Activated naive CD4-positive, alpha-beta T cell treated with anti-CD3 and anti-CD28 coated beads for 36 hours (primary cell): ENCODE measurements around the gene PAX7. TPM values are rescaled to one million over a fixed set of nuclear protein-coding genes. Genes with fewer than 3 reads are reported as not detected.

Experiments used
- CTCF ChIA-PET: fragments of 350-600 bp; sonication (Branson Sonifier 250); formaldehyde crosslinking; loops from one replicate; lab custom pipeline; 2021; ENCODE audit warnings: antibody characterized with exemption; lab: Charles Lee
- DNase-seq: peaks from one replicate; pipeline ENCODE4 v3.0.0-alpha.2; 2020
- H3K27ac Mint-ChIP-seq: one replicate; pipeline ENCODE4 v1.8.0; 2021; ENCODE audit warnings: mild to moderate bottlenecking, mixed read lengths
- H3K27me3 Mint-ChIP-seq: one replicate; pipeline ENCODE4 v1.8.0; 2021; ENCODE audit warnings: low read depth, mixed read lengths
- H3K36me3 Mint-ChIP-seq: one replicate; pipeline ENCODE4 v1.8.0; 2021; ENCODE audit warnings: low read depth, mixed read lengths
- H3K4me1 Mint-ChIP-seq: one replicate; pipeline ENCODE4 v1.8.0; 2021; ENCODE audit warnings: low read depth, mixed read lengths
- H3K4me3 Mint-ChIP-seq: one replicate; pipeline ENCODE4 v1.8.0; 2021; ENCODE audit warnings: mild to moderate bottlenecking, moderate library complexity, mixed read lengths
- H3K9me3 Mint-ChIP-seq: one replicate; pipeline ENCODE4 v1.8.0; 2021; ENCODE audit warnings: mixed read lengths
- intact Hi-C: fragments of 100-400 bp; cut with micrococcal nuclease; formaldehyde crosslinking; loops from one replicate; pipeline ENCODE4 v1.15.1; 2023
- total RNA-seq, 2 experiments: library from RNA; stranded (reverse); gene quantifications; one replicate each; pipeline ENCODE4 v1.2.3, GENCODE V29; 2021

PAX7 gene
- total RNA-seq, 2 experiments from 2014 or later, result not detected

- CTCF ChIA-PET, result no interaction called here
- Mint-ChIP-seq H3K27me3 (peaks cover 23% of the 10 kb centered on the region), H3K9me3 (no peaks in the 10 kb centered on the region), H3K4me3 (no peak overlapping the region), H3K36me3 (no peaks in the 10 kb centered on the region), H3K27ac (no peak overlapping the region), H3K4me1 (no peaks in the 10 kb centered on the region)
- intact Hi-C loops, result no loop called here
- no peak for DNase-seq
These were observed 72.5 kb downstream of the PAX7 start for GRCh38 chr1:18703041-18703621.

- intact Hi-C loops, result no loop called here
- Mint-ChIP-seq H3K36me3 (no peaks in the 10 kb centered on the region), H3K4me3 (no peak overlapping the region), H3K27ac (no peak overlapping the region), H3K4me1 (no peaks in the 10 kb centered on the region), H3K27me3 (peaks cover 24% of the 10 kb centered on the region), H3K9me3 (no peaks in the 10 kb centered on the region)
- DNase-seq, result no peak
- CTCF ChIA-PET, result no interaction called here
These were observed 75.2 kb downstream of the PAX7 start for GRCh38 chr1:18705811-18706210.

- Mint-ChIP-seq H3K27me3 (peaks cover 26% of the 10 kb centered on the region), H3K9me3 (no peaks in the 10 kb centered on the region), H3K36me3 (no peaks in the 10 kb centered on the region), H3K4me3 (no peak overlapping the region), H3K27ac (no peak overlapping the region), H3K4me1 (no peaks in the 10 kb centered on the region)
- CTCF ChIA-PET, result no interaction called here
- DNase-seq, result no peak
- intact Hi-C loops, result no loop called here
These were observed 77.1 kb downstream of the PAX7 start for GRCh38 chr1:18707696-18708257.

GRCh38 chr1:18710002-18710401 is 79.4 kb downstream of the PAX7 start:
- Mint-ChIP-seq H3K27ac (no peak overlapping the region), H3K4me1 (no peaks in the 10 kb centered on the region), H3K4me3 (no peak overlapping the region), H3K9me3 (no peaks in the 10 kb centered on the region), H3K27me3 (peaks cover 22% of the 10 kb centered on the region), H3K36me3 (no peaks in the 10 kb centered on the region)
- intact Hi-C loops, result no loop called here
- DNase-seq, result no peak
- CTCF ChIA-PET, result no interaction called here

- Mint-ChIP-seq H3K27ac (no peak overlapping the region), H3K27me3 (peaks cover 29% of the 10 kb centered on the region), H3K36me3 (no peaks in the 10 kb centered on the region), H3K4me3 (no peak overlapping the region), H3K9me3 (no peaks in the 10 kb centered on the region), H3K4me1 (no peaks in the 10 kb centered on the region)
- CTCF ChIA-PET, result no interaction called here
- intact Hi-C loops, result no loop called here
- DNase-seq, result no peak
These were observed 80.4 kb downstream of the PAX7 start for GRCh38 chr1:18711003-18711402.

- H3K4me1 Mint-ChIP-seq, result peaks cover 4% of the 10 kb centered on the region
- no peak overlapping the region for H3K27ac Mint-ChIP-seq
- H3K9me3 Mint-ChIP-seq, result no peaks in the 10 kb centered on the region
- H3K36me3 Mint-ChIP-seq, result no peaks in the 10 kb centered on the region
- DNase-seq, result no peak
- H3K4me3 Mint-ChIP-seq, result no peak overlapping the region
- H3K27me3 Mint-ChIP-seq, result peaks cover 34% of the 10 kb centered on the region
- CTCF ChIA-PET, result no interaction called here
- intact Hi-C loops, result no loop called here
These were observed 81.0 kb downstream of the PAX7 start for GRCh38 chr1:18711536-18712251.

- intact Hi-C loops, result no loop called here
- H3K27me3 Mint-ChIP-seq, result peaks cover 35% of the 10 kb centered on the region
- no peak for DNase-seq
- H3K4me3 Mint-ChIP-seq, result no peak overlapping the region
- peaks cover 5% of the 10 kb centered on the region for H3K4me1 Mint-ChIP-seq
- CTCF ChIA-PET, result no interaction called here
- no peaks in the 10 kb centered on the region for H3K36me3 Mint-ChIP-seq
- H3K27ac Mint-ChIP-seq, result no peak overlapping the region
- H3K9me3 Mint-ChIP-seq, result no peaks in the 10 kb centered on the region
These were observed 81.6 kb downstream of the PAX7 start for GRCh38 chr1:18712252-18712600.

- DNase-seq, result no peak
- H3K4me1 Mint-ChIP-seq, result peaks cover 8% of the 10 kb centered on the region
- CTCF ChIA-PET, result no interaction called here
- intact Hi-C loops, result no loop called here
- no peaks in the 10 kb centered on the region for H3K9me3 Mint-ChIP-seq
- H3K4me3 Mint-ChIP-seq, result no peak overlapping the region
- H3K27ac Mint-ChIP-seq, result no peak overlapping the region
- no peaks in the 10 kb centered on the region for H3K36me3 Mint-ChIP-seq
- H3K27me3 Mint-ChIP-seq, result peaks cover 49% of the 10 kb centered on the region
These were observed 83.9 kb downstream of the PAX7 start for GRCh38 chr1:18714404-18715175.

- no peak overlapping the region for H3K27ac Mint-ChIP-seq
- no peaks in the 10 kb centered on the region for H3K36me3 Mint-ChIP-seq
- H3K9me3 Mint-ChIP-seq, result no peaks in the 10 kb centered on the region
- intact Hi-C loops, result no loop called here
- DNase-seq, result no peak
- H3K4me1 Mint-ChIP-seq, result peaks cover 8% of the 10 kb centered on the region
- CTCF ChIA-PET, result no interaction called here
- H3K4me3 Mint-ChIP-seq, result no peak overlapping the region
- peaks cover 59% of the 10 kb centered on the region for H3K27me3 Mint-ChIP-seq
These were observed 85.6 kb downstream of the PAX7 start for GRCh38 chr1:18716112-18716784.

- H3K27ac Mint-ChIP-seq, result no peak overlapping the region
- H3K4me3 Mint-ChIP-seq, result no peak overlapping the region
- H3K36me3 Mint-ChIP-seq, result no peaks in the 10 kb centered on the region
- no peaks in the 10 kb centered on the region for H3K9me3 Mint-ChIP-seq
- peaks cover 65% of the 10 kb centered on the region for H3K27me3 Mint-ChIP-seq
- no peak for DNase-seq
- intact Hi-C loops, result no loop called here
- CTCF ChIA-PET, result interaction anchor here (1.4 kb wide), 1 partner anchor 104 kb away, joined by 3 read pairs; no protein-coding TSS in a partner anchor
- H3K4me1 Mint-ChIP-seq, result peaks cover 8% of the 10 kb centered on the region
These were observed 86.4 kb downstream of the PAX7 start for GRCh38 chr1:18716785-18717678.

GRCh38 chr1:18719786-18720451 is 89.3 kb downstream of the PAX7 start:
- CTCF ChIA-PET, result no interaction called here
- intact Hi-C loops, result no loop called here

More at GRCh38 chr1:18719786-18720451, 89.3 kb downstream of the PAX7 start:
- Mint-ChIP-seq H3K36me3 (no peaks in the 10 kb centered on the region), H3K9me3 (no peaks in the 10 kb centered on the region), H3K27ac (no peak overlapping the region), H3K4me3 (no peak overlapping the region), H3K4me1 (peaks cover 8% of the 10 kb centered on the region), H3K27me3 (peaks cover 76% of the 10 kb centered on the region)
- DNase-seq, result no peak
